Lung (tissue), 12 donors: ENCODE data around the gene CTDSPL2. TPM values are rescaled to one million over a fixed set of nuclear protein-coding genes. Genes with fewer than 3 reads are reported as not detected.

Experiments used
- ATAC-seq: fragments of 200-7000 bp; cut with Tn5 transposase; one replicate; pipeline ENCODE4 v1.9.1; 2020; ENCODE audit warnings: moderate number of reproducible peaks; ENCODE audit not compliant: insufficient read depth, low FRiP score
- DNase-seq, 3 donors: peaks; one replicate each; pipeline ENCODE4 v3.0.0-alpha.2; 2013 to 2017
- H3K27ac ChIP-seq, 2 donors: one replicate each; pipeline ENCODE4 v1.5.1; 2013; ENCODE audit warnings: mild to moderate bottlenecking in 2 of 2, moderate library complexity in 2 of 2, control low read depth in 1 of 2, inconsistent platforms in 1 of 2, low read depth in 1 of 2, low read length in 1 of 2
- H3K27me3 ChIP-seq, 3 donors: one replicate each; pipeline ENCODE4 v1.5.1; 2013; ENCODE audit warnings: low read length in 2 of 3; ENCODE audit not compliant: control insufficient read depth in 3 of 3, insufficient read depth in 3 of 3
- H3K36me3 ChIP-seq, 4 donors: one replicate each; pipeline ENCODE4 v1.5.1; 2013; ENCODE audit warnings: low read length in 4 of 4, mild to moderate bottlenecking in 1 of 4, moderate library complexity in 1 of 4; ENCODE audit not compliant: control insufficient read depth in 4 of 4, insufficient read depth in 4 of 4
- H3K4me1 ChIP-seq, 5 donors: one replicate each; pipeline ENCODE4 v1.5.1; 2013; ENCODE audit warnings: low read length in 5 of 5, mild to moderate bottlenecking in 2 of 5, moderate library complexity in 1 of 5; ENCODE audit not compliant: control insufficient read depth in 5 of 5, insufficient read depth in 5 of 5
- H3K4me3 ChIP-seq: one replicate; pipeline ENCODE4 v1.5.1; 2013; ENCODE audit warnings: mild to moderate bottlenecking, control low read depth, moderate library complexity
- H3K9ac ChIP-seq, 2 donors: one replicate each; pipeline ENCODE4 v1.5.1; 2013; ENCODE audit warnings: low read length in 2 of 2, control low read depth in 1 of 2; ENCODE audit not compliant: insufficient read depth in 1 of 2
- H3K9me3 ChIP-seq, 4 donors: one replicate each; pipeline ENCODE4 v1.5.1; 2013; ENCODE audit warnings: low read length in 3 of 4, mild to moderate bottlenecking in 1 of 4, moderate library complexity in 1 of 4; ENCODE audit not compliant: control insufficient read depth in 4 of 4, insufficient read depth in 3 of 4
- CTCF ChIP-seq: IDR thresholded peaks from 2 replicates; pipeline ENCODE4 v1.5.1; 2012; ENCODE audit warnings: mild to moderate bottlenecking; ENCODE audit errors: control extremely low read depth, extremely low read depth
- WGBS, 2 donors: extraction: QIAGEN DNeasy Blood & Tissue Kit; methylation state at CpG; one replicate each; pipeline ENCODE4 v1.1.7; 2013; 5-methylcytosine and 5-hydroxymethylcytosine counted together
- polyA plus RNA-seq, 2 donors: library from polyadenylated mRNA; stranded (reverse); fragments of 200-250 nt; gene quantifications; one replicate each; pipeline ENCODE4 v1.2.1, GENCODE V29; 2013
- total RNA-seq, 2 donors: library from RNA; depleted of rRNA in 1 of 2; stranded (reverse); fragments of >200 nt in 1 of 2; gene quantifications; one replicate each; pipeline ENCODE4 v1.2.1, GENCODE V29; 2014 to 2021
- donor health status: control.
- donor health status: control.
- donor health status: Bipolar disorder and iron deficiency.
- donor health status: healthy.
- donor health status: DM: yes; HTN: yes; CAD: no.

Gene CTDSPL2
- total and polyA plus RNA-seq, 4 donors: 5.5 to 119 (median 19.0) TPM

GRCh38 chr15:44535092-44535491 lies 107.7 kb downstream of the CTDSPL2 start:
- H3K4me3 ChIP-seq: no peak overlapping the region
- H3K36me3 ChIP-seq: peaks cover 0 to 8% (median 1%) of the 10 kb centered on the region in 4 donors
- H3K27ac ChIP-seq: no peak overlapping the region
- no peak for TF ChIP-seq CTCF
- ATAC-seq (no peak), DNase-seq (no peak)
- WGBS, 2 donors: 95 to 97% methylated on average over 8 of the region's 8 CpGs
- H3K9ac ChIP-seq: no peak overlapping the region
- H3K4me1 ChIP-seq: peaks cover 0 to 21% (median 5%) of the 10 kb centered on the region in 5 donors
- H3K9me3 ChIP-seq: no peaks in the 10 kb centered on the region
- no peaks in the 10 kb centered on the region for H3K27me3 ChIP-seq

- no peak for ATAC-seq
- H3K4me1 ChIP-seq: peaks cover 0 to 21% (median 5%) of the 10 kb centered on the region in 5 donors
- H3K9me3 ChIP-seq: no peaks in the 10 kb centered on the region
- WGBS, 2 donors: 59 to 63% methylated on average over 36 of the region's 36 CpGs
- no peak for TF ChIP-seq CTCF
- H3K9ac ChIP-seq: peak overlapping the region; percentile 76 to 96
- H3K27ac ChIP-seq: peak overlapping the region; percentile 99
- peak in 1 of 3 donors; percentile 38 for DNase-seq
- peak overlapping the region; percentile 83 for H3K4me3 ChIP-seq
- H3K27me3 ChIP-seq: no peaks in the 10 kb centered on the region
- peaks cover 0 to 11% (median 0%) of the 10 kb centered on the region in 4 donors for H3K36me3 ChIP-seq
Observed at GRCh38 chr15:44535523-44536301, 108.3 kb downstream of the CTDSPL2 start.

- Histone ChIP-seq H3K4me3 (peak overlapping the region; percentile 83), H3K36me3 (peaks cover 0 to 17% (median 2%) of the 10 kb centered on the region in 4 donors), H3K27me3 (no peaks in the 10 kb centered on the region)
Observed at GRCh38 chr15:44536302-44536961, 109.0 kb downstream of the CTDSPL2 start.

More at GRCh38 chr15:44536302-44536961, 109.0 kb downstream of the CTDSPL2 start:
- DNase-seq (peak in 1 of 3 donors; percentile 96), ATAC-seq (peak; percentile 74)
- peak overlapping the region; percentile 99 for H3K27ac ChIP-seq
- H3K9ac ChIP-seq: peak overlapping the region; percentile 76 to 96
- H3K9me3 ChIP-seq: no peaks in the 10 kb centered on the region
- peak; percentile 40 for TF ChIP-seq CTCF
- peaks cover 0 to 21% (median 5%) of the 10 kb centered on the region in 5 donors for H3K4me1 ChIP-seq
- 0 to 1% methylated on average over 43 to 46 of the region's 47 CpGs for WGBS, 2 donors
